A673 (cell line): Measurements from ENCODE around the gene TCF7L1.

ENCODE experiments used
- CTCF ChIP-seq: fragments of 300-800, 200-600 bp; sonication (generic); conservative IDR thresholded peaks from 2 replicates; pipeline ENCODE4 v1.5.1; 2017; ENCODE audit warnings: low read depth, mild to moderate bottlenecking, antibody characterized with exemption, low read length, moderate library complexity, mixed read lengths
- EZH2 ChIP-seq: fragments of 200-600 bp; sonication (generic); IDR thresholded peaks from 2 replicates; pipeline ENCODE4 v1.6.1; 2017; ENCODE audit warnings: borderline replicate concordance, low read depth, mild to moderate bottlenecking, mixed read lengths, antibody characterized with exemption, low read length; ENCODE audit not compliant: poor library complexity, severe bottlenecking

DNA sequence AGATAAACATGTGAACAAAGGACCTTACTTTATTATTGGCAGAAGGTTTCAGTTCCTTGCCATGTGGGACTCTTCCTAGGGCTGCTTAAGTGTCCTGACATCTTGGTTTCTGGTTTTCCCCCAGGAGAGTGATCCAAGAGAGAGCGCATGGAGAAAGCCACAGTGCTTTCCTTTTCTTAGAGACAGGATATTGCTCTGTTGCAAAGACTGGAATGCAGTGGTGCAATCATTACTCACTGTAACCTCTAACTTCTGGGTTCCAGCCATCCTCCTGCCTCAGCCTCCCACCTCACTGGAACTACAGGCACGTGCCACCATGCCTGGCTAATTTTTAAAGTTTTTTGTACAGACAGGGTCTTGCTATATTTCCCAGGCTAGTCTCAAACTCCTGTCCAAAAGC, 38.1 kb upstream of the TCF7L1 start:
- TF ChIP-seq CTCF = no peak
- TF ChIP-seq EZH2 = no peak
